Testis (tissue), 2 donors: ENCODE data around the gene PRPS1L1.

Experiments
- CTCF ChIP-seq, 3 experiments: fragments of 450-650 bp in 2 of 3; fragments of 200-600 bp in 1 of 3; sonication (generic) in 1 of 3; IDR thresholded peaks; one replicate each; pipeline ENCODE4 v1.5.1; 2016 to 2019; ENCODE audit warnings: antibody characterized with exemption in 3 of 3, mild to moderate bottlenecking in 2 of 3, moderate library complexity in 1 of 3
- POLR2A ChIP-seq: fragments of 450-650 bp; IDR thresholded peaks from one replicate; pipeline ENCODE4 v1.6.1; 2017; ENCODE audit warnings: antibody characterized with exemption, mild to moderate bottlenecking, moderate library complexity

GRCh38 chr7:18046601-18047000, 19.0 kb upstream of the PRPS1L1 start:
- no peak for TF ChIP-seq POLR2A
- no peak for TF ChIP-seq CTCF (IDR thresholded peaks at IDR 0.05)
